WTC11 (cell line): ENCODE measurements around the gene MFGE8. TPM values are rescaled to one million over a fixed set of nuclear protein-coding genes. Genes with fewer than 3 reads are reported as not detected.

Experiments used
- ATAC-seq: fragments of 200-7000 bp; cut with Tn5 transposase; 2 replicates; pipeline ENCODE4 v1.10.0; 2021; ENCODE audit warnings: mild to moderate bottlenecking, moderate library complexity
- CTCF ChIA-PET: fragments of 300-600 bp; sonication (Branson Sonifier 250); formaldehyde crosslinking; loops from one replicate; lab custom pipeline; 2021; ENCODE audit warnings: antibody characterized with exemption; lab: Charles Lee
- POLR2A ChIA-PET: fragments of 350-600 bp; sonication (Branson Sonifier 250); formaldehyde crosslinking; loops from one replicate; lab custom pipeline; 2021; ENCODE audit warnings: antibody characterized with exemption; lab: Charles Lee
- DNase-seq: peaks from one replicate; pipeline ENCODE4 v3.0.0; 2021; ENCODE audit warnings: low spot score
- H3K27ac Mint-ChIP-seq: 2 replicates; pipeline ENCODE4 v1.8.0; 2021; ENCODE audit warnings: mixed read lengths
- H3K27me3 Mint-ChIP-seq: 2 replicates; pipeline ENCODE4 v1.8.0; 2021; ENCODE audit warnings: low read depth, mild to moderate bottlenecking, moderate library complexity, mixed read lengths
- H3K36me3 Mint-ChIP-seq: 2 replicates; pipeline ENCODE4 v1.8.0; 2021; ENCODE audit warnings: mixed read lengths
- H3K4me1 Mint-ChIP-seq: 2 replicates; pipeline ENCODE4 v1.8.0; 2022; ENCODE audit warnings: mixed read lengths
- H3K4me3 Mint-ChIP-seq: 2 replicates; pipeline ENCODE4 v1.8.0; 2021; ENCODE audit warnings: mild to moderate bottlenecking, moderate library complexity, mixed read lengths
- H3K9me3 Mint-ChIP-seq: 2 replicates; pipeline ENCODE4 v1.8.0; 2021; ENCODE audit warnings: mixed read lengths
- ARID4B ChIP-seq: sonication (generic); formaldehyde crosslinking; IDR thresholded peaks from 2 replicates; pipeline ENCODE4 v1.8.0; 2023; ENCODE audit warnings: missing genetic modification reagents, mild to moderate bottlenecking, borderline replicate concordance
- ATF1 ChIP-seq: sonication (generic); formaldehyde crosslinking; IDR thresholded peaks from 2 replicates; pipeline ENCODE4 v1.8.1; 2023; ENCODE audit warnings: mild to moderate bottlenecking, moderate library complexity, missing genetic modification reagents
- E2F4 ChIP-seq: sonication (generic); formaldehyde crosslinking; IDR thresholded peaks from 2 replicates; pipeline ENCODE4 v1.8.1; 2022; ENCODE audit warnings: low read depth, mild to moderate bottlenecking, moderate library complexity, missing genetic modification reagents, borderline replicate concordance
- E2F5 ChIP-seq: sonication (generic); formaldehyde crosslinking; IDR thresholded peaks from 2 replicates; pipeline ENCODE4 v1.8.1; 2022; ENCODE audit warnings: mild to moderate bottlenecking, moderate library complexity, missing genetic modification reagents
- ERG ChIP-seq: fragments of 250-450 bp; sonication (Bioruptor Pico); IDR thresholded peaks from 2 replicates; pipeline ENCODE4 v1.8.0; 2021; ENCODE audit warnings: mild to moderate bottlenecking
- FOXP4 ChIP-seq: sonication (generic); formaldehyde crosslinking; IDR thresholded peaks from 2 replicates; pipeline ENCODE4 v1.8.0; 2022; ENCODE audit warnings: mild to moderate bottlenecking, missing genetic modification reagents
- GRHL2 ChIP-seq: fragments of 250-450 bp; sonication (Bioruptor Pico); IDR thresholded peaks from 2 replicates; pipeline ENCODE4 v1.8.0; 2022; ENCODE audit warnings: mild to moderate bottlenecking, moderate library complexity; ENCODE audit not compliant: insufficient replicate concordance, severe bottlenecking
- GTF2I ChIP-seq: fragments of 250-450 bp; sonication (Bioruptor Pico); conservative IDR thresholded peaks from 2 replicates; pipeline ENCODE4 v1.4.0; 2021; ENCODE audit warnings: mild to moderate bottlenecking
- JAZF1 ChIP-seq: fragments of 250-450 bp; sonication (Bioruptor Pico); IDR thresholded peaks from 2 replicates; pipeline ENCODE4 v1.9.0; 2021; ENCODE audit warnings: moderate library complexity, mild to moderate bottlenecking, inconsistent platforms
- MLX ChIP-seq: sonication (generic); formaldehyde crosslinking; IDR thresholded peaks from 2 replicates; pipeline ENCODE4 v1.8.1; 2023; ENCODE audit warnings: mild to moderate bottlenecking, missing genetic modification reagents, moderate library complexity
- OVOL2 ChIP-seq: fragments of 250-450 bp; sonication (Bioruptor Pico); IDR thresholded peaks from 2 replicates; pipeline ENCODE4 v1.9.0; 2021; ENCODE audit warnings: mild to moderate bottlenecking, borderline replicate concordance
- SOX15 ChIP-seq: fragments of 250-450 bp; sonication (Bioruptor Pico); IDR thresholded peaks from 2 replicates; pipeline ENCODE4 v1.9.0; 2021; ENCODE audit warnings: mild to moderate bottlenecking
- TCF7 ChIP-seq: sonication (generic); formaldehyde crosslinking; IDR thresholded peaks from 2 replicates; pipeline ENCODE4 v1.8.0; 2022; ENCODE audit warnings: mild to moderate bottlenecking, low read depth, missing genetic modification reagents, moderate library complexity
- TEAD1 ChIP-seq: sonication (generic); formaldehyde crosslinking; IDR thresholded peaks from 2 replicates; pipeline ENCODE4 v1.8.0; 2022; ENCODE audit warnings: mild to moderate bottlenecking, missing genetic modification reagents
- TP53 ChIP-seq: sonication (generic); formaldehyde crosslinking; IDR thresholded peaks from 2 replicates; pipeline ENCODE4 v1.8.1; 2023; ENCODE audit warnings: mild to moderate bottlenecking, missing genetic modification reagents
- ZNF121 ChIP-seq: sonication (generic); formaldehyde crosslinking; IDR thresholded peaks from 2 replicates; pipeline ENCODE4 v1.8.0; 2023; ENCODE audit warnings: missing genetic modification reagents
- ZNF396 ChIP-seq: fragments of 250-450 bp; sonication (Bioruptor Pico); IDR thresholded peaks from 2 replicates; pipeline ENCODE4 v1.8.0; 2021; ENCODE audit warnings: mild to moderate bottlenecking, moderate library complexity, borderline replicate concordance
- ZSCAN18 ChIP-seq: fragments of 250-450 bp; sonication (Bioruptor Pico); IDR thresholded peaks from 2 replicates; pipeline ENCODE4 v2.1.2; 2022; ENCODE audit warnings: mild to moderate bottlenecking, moderate library complexity
- total RNA-seq: library from RNA; stranded (reverse); gene quantifications from 3 replicates; pipeline ENCODE4 v1.2.3, GENCODE V29; 2021

MFGE8 gene
- total RNA-seq, 1 experiment from 2014 or later, result 719 TPM

GRCh38 chr15:88909956-88910831 lies 3.0 kb downstream of the MFGE8 start:
- POLR2A ChIA-PET, result interaction anchor here (0.5 to 3.4 kb wide), 2 partner anchors 93 to 211 kb away, joined by 3 to 17 read pairs; no protein-coding TSS in a partner anchor
- CTCF ChIA-PET, result interaction anchor here (1.1 to 8.6 kb wide), 2 partner anchors 90 to 261 kb away, joined by 3 to 226 read pairs; no protein-coding TSS in a partner anchor
- H3K4me1 Mint-ChIP-seq, result peaks cover 69% of the 10 kb centered on the region
- H3K4me3 Mint-ChIP-seq, result peak overlapping the region; percentile 85
- H3K36me3 Mint-ChIP-seq, result peaks cover 66% of the 10 kb centered on the region
- H3K27ac Mint-ChIP-seq, result peak overlapping the region; percentile 97
- ATAC-seq (no peak), DNase-seq (no peak)
- no peak for TF ChIP-seq ATF1 (CRISPR knock-in tag)
- TF ChIP-seq ERG (CRISPR knock-in tag), result no peak
- no peak for TF ChIP-seq ARID4B
- TF ChIP-seq SOX15 (CRISPR knock-in tag), result no peak
- no peak for TF ChIP-seq ZNF121
- TF ChIP-seq ZSCAN18 (CRISPR knock-in tag), result no peak
- no peak for TF ChIP-seq OVOL2 (CRISPR knock-in tag)
- TF ChIP-seq JAZF1 (CRISPR knock-in tag), result no peak
- TF ChIP-seq FOXP4 (CRISPR knock-in tag), result no peak
- TF ChIP-seq TCF7 (CRISPR knock-in tag), result no peak
- TF ChIP-seq ZNF396 (CRISPR knock-in tag), result no peak
- no peak for TF ChIP-seq GTF2I (CRISPR knock-in tag)
- no peaks in the 10 kb centered on the region for H3K9me3 Mint-ChIP-seq
- H3K27me3 Mint-ChIP-seq, result no peaks in the 10 kb centered on the region; the same call in 1 of the 2 replicates

- ATAC-seq, result no peak
- Mint-ChIP-seq H3K27me3 (no peaks in the 10 kb centered on the region; the same call in 1 of the 2 replicates), H3K27ac (peak overlapping the region; percentile 95), H3K4me3 (peak overlapping the region; percentile 85), H3K36me3 (peaks cover 78% of the 10 kb centered on the region), H3K9me3 (no peaks in the 10 kb centered on the region), H3K4me1 (peaks cover 79% of the 10 kb centered on the region)
- POLR2A ChIA-PET, result no interaction called here
- DNase-seq, result no peak
- CTCF ChIA-PET, result interaction anchor here (1.0 to 8.6 kb wide), 4 partner anchors 14 to 269 kb away, joined by 3 to 226 read pairs (median 6); partner anchors contain the start of gene HAPLN3
- TF ChIP-seq GRHL2 (CRISPR knock-in tag) (no peak), E2F4 (CRISPR knock-in tag) (no peak), MLX (CRISPR knock-in tag) (no peak), TP53 (CRISPR knock-in tag) (no peak), TEAD1 (CRISPR knock-in tag) (no peak), E2F5 (no peak), OVOL2 (CRISPR knock-in tag) (no peak)
Measured at GRCh38 chr15:88908697-88909621, 4.2 kb downstream of the MFGE8 start.
